ENCODE data around the gene OXTR. TPM values are rescaled to one million over a fixed set of nuclear protein-coding genes. Genes with fewer than 3 reads are reported as not detected.
"Not testable (repeated sequence)": the region's sequence is repeated elsewhere in the genome, so short reads cannot be mapped to it uniquely, and the experiment has no call there.

OXTR gene
- total RNA-seq, 4 donors from 2014 or later = 0.27 to 4.2 (median 0.49) TPM; not detected in 1

DNA sequence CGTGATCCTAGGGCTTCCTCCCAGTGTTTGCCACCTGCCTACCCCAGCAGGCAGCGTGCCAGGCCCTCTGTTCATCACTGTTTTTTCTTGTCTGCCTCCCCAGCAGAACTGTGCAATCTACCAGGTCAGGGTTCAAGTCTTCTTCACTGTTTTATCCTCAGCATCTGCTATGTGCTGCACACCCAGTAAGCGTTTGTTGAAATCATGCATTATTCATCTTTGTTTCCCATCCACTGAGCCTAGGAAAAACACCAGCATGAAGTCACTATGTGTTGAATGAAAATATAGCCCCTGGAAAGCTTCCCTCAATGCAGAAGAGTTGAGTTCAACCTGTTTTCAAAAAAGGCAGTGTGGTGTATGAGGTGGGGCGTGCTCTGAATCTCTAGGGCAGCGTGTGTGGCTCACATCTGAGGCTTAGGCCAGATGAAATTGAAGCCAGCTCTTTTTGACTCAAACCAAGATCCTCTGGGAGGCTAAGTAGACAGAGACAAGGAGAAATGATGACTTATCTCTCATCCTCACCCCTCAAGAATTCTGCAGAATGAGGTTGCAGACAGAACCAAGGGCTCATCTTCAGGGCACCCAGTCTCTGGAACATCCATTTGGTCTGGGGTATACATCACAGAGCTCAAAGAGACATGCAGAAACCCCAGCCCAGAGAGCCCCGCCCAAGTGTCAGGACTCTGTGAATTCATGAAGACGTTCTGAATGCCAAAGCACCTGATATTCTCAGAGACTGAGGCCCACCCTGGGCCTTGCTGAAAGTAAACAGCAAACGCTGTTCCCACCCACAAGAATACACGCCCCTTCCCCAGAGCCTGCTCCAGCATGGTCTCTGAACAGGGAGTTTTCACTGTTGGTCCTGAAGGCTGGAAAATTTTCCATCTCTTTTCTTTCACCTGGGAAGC is 41.6 kb downstream of the OXTR start:
- TF ChIP-seq, protein P1, sequence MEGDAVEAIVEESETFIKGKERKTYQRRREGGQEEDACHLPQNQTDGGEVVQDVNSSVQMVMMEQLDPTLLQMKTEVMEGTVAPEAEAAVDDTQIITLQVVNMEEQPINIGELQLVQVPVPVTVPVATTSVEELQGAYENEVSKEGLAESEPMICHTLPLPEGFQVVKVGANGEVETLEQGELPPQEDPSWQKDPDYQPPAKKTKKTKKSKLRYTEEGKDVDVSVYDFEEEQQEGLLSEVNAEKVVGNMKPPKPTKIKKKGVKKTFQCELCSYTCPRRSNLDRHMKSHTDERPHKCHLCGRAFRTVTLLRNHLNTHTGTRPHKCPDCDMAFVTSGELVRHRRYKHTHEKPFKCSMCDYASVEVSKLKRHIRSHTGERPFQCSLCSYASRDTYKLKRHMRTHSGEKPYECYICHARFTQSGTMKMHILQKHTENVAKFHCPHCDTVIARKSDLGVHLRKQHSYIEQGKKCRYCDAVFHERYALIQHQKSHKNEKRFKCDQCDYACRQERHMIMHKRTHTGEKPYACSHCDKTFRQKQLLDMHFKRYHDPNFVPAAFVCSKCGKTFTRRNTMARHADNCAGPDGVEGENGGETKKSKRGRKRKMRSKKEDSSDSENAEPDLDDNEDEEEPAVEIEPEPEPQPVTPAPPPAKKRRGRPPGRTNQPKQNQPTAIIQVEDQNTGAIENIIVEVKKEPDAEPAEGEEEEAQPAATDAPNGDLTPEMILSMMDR (IDR thresholded peaks at IDR 0.05) = no peak
- TF ChIP-seq POLR2AphosphoS5 (IDR thresholded peaks at IDR 0.05) = no peak
- TF ChIP-seq EP300 (IDR thresholded peaks at IDR 0.05) = no peak
- no peak for TF ChIP-seq POLR2A (IDR thresholded peaks at IDR 0.05)
- no peaks in the 10 kb centered on the region for H3K27me3 ChIP-seq

DNA sequence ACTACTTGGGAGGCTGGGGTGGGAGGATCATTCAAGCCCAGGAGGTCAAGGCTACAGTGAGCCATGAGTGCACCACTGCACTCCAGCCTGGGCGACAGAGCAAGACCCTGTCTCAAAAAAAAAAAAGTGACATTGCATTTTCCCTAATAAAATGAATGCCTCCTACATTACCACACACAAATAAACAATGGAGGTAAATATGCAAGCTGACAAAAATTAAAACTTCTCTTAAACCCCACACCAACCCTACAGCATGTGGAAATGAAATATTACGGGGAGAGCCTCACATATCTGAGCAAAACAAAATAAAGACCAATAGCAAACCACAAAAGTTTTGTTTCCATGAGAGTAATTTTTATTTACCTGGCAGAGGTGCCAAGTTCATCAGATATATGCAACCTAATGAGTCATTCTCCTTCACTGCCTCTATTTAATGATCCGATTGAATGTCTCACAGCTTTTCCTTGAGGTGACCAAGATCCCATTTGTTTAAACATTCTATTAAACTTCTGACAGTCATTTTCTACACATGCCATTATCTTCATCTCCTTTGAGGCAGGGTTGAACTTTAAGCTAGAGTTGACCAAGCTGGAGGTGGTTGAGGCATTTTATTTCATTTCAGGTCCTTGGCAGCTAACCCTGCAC is 45.2 kb downstream of the OXTR start:
- H3K4me1 ChIP-seq = no peaks in the 10 kb centered on the region
- no peaks in the 10 kb centered on the region for H3K27me3 ChIP-seq
- H3K4me3 ChIP-seq = no peak overlapping the region
- no peaks in the 10 kb centered on the region for H3K36me3 ChIP-seq
- H3K27ac ChIP-seq = no peak overlapping the region
- TF ChIP-seq POLR2A (IDR thresholded peaks at IDR 0.05) = no peak
- TF ChIP-seq POLR2AphosphoS5 (IDR thresholded peaks at IDR 0.05) = no peak
- TF ChIP-seq EP300 (IDR thresholded peaks at IDR 0.05) = no peak
- TF ChIP-seq, protein P1 (IDR thresholded peaks at IDR 0.05) = no peak
- peaks cover 0 to 19% (median 0%) of the 10 kb centered on the region in 3 donors for H3K9me3 ChIP-seq
- no peak for ATAC-seq
- WGBS, 2 donors (ENCODE audit: low coverage in 1 of 2) = 71 to 89% methylated on average over 3 of the region's 3 CpGs

More for the DNA sequence above, 41.6 kb downstream of the OXTR start:
- ATAC-seq = no peak
- WGBS, 2 donors (ENCODE audit: low coverage in 1 of 2) = 81% methylated on average over 4 to 6 of the region's 9 CpGs
- no peak overlapping the region for H3K4me3 ChIP-seq
- no peak overlapping the region for H3K27ac ChIP-seq
- no peaks in the 10 kb centered on the region for H3K4me1 ChIP-seq
- H3K36me3 ChIP-seq = no peaks in the 10 kb centered on the region
- peaks cover 0 to 19% (median 0%) of the 10 kb centered on the region in 3 donors for H3K9me3 ChIP-seq

DNA sequence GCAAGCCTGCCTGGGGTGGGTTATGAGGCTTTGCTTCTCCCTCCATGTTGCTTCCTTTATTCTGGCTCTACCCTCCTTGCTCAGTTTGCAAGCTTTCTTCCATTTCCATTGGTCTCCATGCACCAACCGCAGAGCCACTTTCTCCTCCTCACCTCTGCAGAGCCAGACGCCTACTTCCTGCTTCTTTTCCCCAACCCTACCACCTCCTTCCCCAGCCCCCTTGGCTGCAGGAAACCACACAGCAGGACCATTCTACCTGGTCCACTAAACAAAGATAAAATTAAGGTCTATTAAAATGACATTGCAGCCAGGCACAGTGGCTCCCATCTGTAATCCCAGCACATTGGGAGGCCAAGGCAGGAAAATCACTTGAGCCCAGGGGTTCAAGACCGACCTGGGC is 45.8 kb downstream of the OXTR start:
- Histone ChIP-seq H3K27ac (no peak overlapping the region), H3K4me3 (no peak overlapping the region), H3K36me3 (no peaks in the 10 kb centered on the region), H3K9me3 (peaks cover 0 to 19% (median 0%) of the 10 kb centered on the region in 3 donors), H3K27me3 (no peaks in the 10 kb centered on the region), H3K4me1 (no peaks in the 10 kb centered on the region)
- ATAC-seq = no peak
- 62 to 70% methylated on average over 3 of the region's 3 CpGs for WGBS, 2 donors (ENCODE audit: low coverage in 1 of 2)
- no peak for TF ChIP-seq EP300 (IDR thresholded peaks at IDR 0.05)
- TF ChIP-seq, protein P1 (IDR thresholded peaks at IDR 0.05) = no peak
- no peak for TF ChIP-seq POLR2A (IDR thresholded peaks at IDR 0.05)
- TF ChIP-seq POLR2AphosphoS5 (IDR thresholded peaks at IDR 0.05) = no peak

DNA sequence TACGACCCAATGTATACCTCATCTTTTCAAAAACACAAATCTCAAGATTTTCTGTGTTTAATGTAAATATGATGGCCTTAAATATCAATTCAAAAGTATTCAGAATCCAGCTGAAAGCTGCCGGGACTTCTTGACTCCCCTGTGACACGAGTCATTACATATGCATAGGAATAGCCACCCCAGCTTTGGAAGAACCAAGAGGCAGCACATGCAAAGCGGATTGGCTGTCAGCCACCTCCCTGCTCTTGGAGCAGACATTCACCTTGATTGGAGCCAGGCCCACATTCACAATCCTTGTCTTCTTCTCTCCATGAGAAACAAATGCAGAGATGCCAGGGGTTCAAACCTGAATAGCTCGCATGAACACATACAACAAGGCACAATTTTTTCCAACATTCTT is 46.6 kb downstream of the OXTR start:
- no peak for TF ChIP-seq EP300 (IDR thresholded peaks at IDR 0.05)
- TF ChIP-seq POLR2AphosphoS5 (IDR thresholded peaks at IDR 0.05) = no peak
- TF ChIP-seq, protein P1 (IDR thresholded peaks at IDR 0.05) = no peak
- TF ChIP-seq POLR2A (IDR thresholded peaks at IDR 0.05) = no peak
- 63 to 64% methylated on average over 4 to 5 of the region's 5 CpGs for WGBS, 2 donors (ENCODE audit: low coverage in 1 of 2)

DNA sequence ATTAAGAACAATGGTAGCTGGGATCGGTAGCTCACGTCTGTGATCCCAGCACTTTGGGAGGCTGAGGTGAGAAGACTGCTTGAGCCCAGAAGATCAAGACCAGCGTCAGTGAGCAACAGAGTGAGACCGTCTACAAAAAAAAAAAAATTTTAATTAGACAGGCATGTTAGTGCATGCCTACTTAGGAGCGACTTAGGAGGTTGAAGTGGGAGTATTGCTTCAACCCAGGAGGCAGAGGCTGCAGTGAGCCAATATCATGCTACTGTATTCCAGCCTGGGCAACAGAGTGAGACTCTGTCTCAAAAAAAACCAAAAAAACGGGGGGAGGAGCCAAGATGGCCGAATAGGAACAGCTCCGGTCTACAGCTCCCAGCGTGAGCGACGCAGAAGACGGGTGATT is 53.7 kb downstream of the OXTR start:
- ATAC-seq, H3K4me3 ChIP-seq, H3K36me3 ChIP-seq, H3K9me3 ChIP-seq, H3K27me3 ChIP-seq, H3K27ac ChIP-seq, H3K4me1 ChIP-seq: not testable (repeated sequence)
- 77 to 86% methylated on average over 7 to 8 of the region's 12 CpGs for WGBS, 2 donors (ENCODE audit: low coverage in 1 of 2)

More for the DNA sequence above, 46.6 kb downstream of the OXTR start:
- Histone ChIP-seq H3K4me3 (no peak overlapping the region), H3K9me3 (peaks cover 0 to 19% (median 0%) of the 10 kb centered on the region in 3 donors), H3K27me3 (no peaks in the 10 kb centered on the region), H3K36me3 (no peaks in the 10 kb centered on the region), H3K4me1 (no peaks in the 10 kb centered on the region), H3K27ac (no peak overlapping the region)
- no peak for ATAC-seq

All from gastroesophageal sphincter (tissue), 4 donors.